Stimulated activated naive CD4-positive, alpha-beta T cell treated with Interleukin-2 at 50 U/mL for 16 hours (primary cell): ENCODE measurements around the gene ARID5B.

Experiments
- DNase-seq: peaks from one replicate; lab custom pipeline; 2025; lab: John Stamatoyannopoulos, UW

The ARID5B gene

GRCh38 chr10:61937631-61938351 lies 36.3 kb downstream of the ARID5B start:
- no peak for DNase-seq

DNA sequence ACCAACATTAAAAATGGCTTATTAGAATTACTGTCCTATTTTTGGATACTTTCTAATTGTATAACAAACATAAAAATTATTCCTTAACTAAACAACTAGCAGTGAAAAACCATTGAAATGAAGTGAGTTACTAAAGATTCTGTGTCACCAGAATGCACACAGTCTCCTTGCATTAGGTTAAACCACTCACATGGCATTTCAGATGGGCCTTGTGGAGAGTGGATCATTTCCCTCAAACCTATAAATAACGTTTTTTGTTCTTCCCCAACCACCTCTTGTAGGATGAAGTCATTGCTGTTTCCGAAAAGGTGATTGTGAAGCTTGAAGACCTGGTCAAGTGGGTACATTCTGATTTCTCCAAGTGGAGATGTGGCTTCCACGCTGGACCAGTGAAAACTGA lies 38.4 kb downstream of the ARID5B start:
- no peak for DNase-seq

DNA sequence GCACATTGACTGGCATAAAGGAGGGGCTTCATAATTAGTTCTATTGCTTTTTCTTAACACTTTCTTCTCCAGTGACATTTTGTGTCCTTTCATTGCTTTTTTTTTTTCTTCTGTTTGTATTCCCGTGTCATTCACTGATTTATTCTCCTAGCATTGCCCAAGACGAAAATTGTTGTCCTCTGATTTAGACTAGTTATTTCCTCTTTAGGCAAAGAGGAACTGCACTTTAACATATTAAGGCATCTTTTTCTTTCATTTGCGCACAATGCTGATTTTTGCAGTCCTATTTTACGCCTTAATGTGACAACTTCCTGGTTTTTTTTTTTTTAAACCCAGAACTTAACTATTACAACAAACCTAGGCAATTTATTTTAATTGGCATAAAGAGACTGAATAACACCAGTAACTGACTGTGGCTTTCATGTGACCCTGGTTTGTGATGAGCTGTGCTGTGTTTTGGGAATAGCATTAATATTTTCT lies 39.7 kb downstream of the ARID5B start:
- no peak for DNase-seq

DNA sequence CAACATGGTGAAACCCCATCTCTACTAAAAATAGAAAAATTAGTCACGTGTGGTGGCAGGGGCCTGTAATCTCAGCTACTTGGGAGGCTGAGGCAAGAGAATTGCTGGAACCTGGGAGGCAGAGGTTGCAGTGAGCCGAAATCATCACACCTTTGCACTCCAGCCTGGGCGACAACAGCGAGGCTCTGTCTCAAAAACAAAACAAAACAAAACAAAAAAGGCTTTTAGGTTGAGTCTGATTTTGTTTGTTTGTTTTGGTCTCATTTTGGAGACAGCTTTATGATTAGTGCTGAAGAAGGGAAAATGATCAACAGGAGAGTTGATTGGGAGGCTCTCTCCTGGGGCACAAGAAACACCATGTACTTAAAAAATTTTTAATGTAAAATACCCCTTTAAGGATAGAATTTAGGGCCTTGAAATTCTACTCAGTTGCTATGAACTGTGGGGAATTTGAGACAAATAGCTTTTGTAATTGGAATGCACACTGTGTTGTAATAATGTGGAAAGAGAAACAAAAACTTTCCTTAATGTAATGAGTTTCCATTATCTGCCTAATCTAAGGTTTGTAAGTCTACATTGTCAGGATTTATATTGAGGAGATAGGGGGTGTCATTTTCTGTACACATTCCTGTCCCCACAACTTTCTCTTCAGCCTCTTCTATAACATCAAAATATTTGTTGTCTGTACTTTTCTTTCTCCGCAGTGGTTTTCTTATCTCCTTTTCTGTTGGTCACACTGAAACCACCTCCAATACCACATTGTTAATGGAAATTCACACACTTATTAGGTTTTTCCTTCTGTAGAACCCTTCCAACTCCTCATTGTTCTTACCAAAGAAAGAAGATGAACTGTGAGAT lies 41.3 kb downstream of the ARID5B start:
- no peak for DNase-seq

DNA sequence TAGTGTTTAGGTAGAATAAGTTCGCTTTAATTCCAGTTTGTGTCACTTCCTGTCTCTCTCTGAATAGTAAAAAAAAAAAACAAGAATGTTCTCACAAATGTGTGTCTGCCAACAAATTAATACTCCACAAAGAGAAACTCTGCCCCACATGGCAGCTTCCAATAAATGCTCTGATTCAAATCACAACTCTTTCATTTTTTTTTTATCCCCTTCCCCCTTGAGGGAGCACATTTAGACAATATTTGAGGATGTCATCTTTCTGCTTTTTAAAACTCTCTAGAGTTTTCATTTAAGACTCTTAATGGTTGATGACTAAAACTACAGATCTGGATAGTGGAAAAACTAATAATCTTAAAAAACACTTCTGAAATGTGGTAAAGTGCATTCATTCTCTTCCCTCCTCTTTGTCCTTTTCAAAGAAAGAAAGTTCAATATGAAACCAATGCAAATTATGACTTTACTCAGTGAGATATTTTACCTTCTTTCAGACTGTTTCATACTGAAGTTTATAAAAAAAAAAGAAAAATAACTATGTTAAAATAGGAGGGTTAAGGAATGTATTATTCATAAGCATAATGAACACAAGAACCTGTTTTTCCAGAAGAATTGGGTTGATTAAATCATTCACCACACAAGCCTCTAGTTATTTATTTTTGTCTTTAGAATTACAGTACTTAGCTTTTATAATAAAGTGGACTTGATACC lies 42.3 kb downstream of the ARID5B start:
- no peak for DNase-seq

- DNase-seq = no peak
Observed at GRCh38 chr10:61944410-61945147, 43.1 kb downstream of the ARID5B start.

- DNase-seq = no peak
Observed at GRCh38 chr10:61949687-61950086, 48.2 kb downstream of the ARID5B start.

DNA sequence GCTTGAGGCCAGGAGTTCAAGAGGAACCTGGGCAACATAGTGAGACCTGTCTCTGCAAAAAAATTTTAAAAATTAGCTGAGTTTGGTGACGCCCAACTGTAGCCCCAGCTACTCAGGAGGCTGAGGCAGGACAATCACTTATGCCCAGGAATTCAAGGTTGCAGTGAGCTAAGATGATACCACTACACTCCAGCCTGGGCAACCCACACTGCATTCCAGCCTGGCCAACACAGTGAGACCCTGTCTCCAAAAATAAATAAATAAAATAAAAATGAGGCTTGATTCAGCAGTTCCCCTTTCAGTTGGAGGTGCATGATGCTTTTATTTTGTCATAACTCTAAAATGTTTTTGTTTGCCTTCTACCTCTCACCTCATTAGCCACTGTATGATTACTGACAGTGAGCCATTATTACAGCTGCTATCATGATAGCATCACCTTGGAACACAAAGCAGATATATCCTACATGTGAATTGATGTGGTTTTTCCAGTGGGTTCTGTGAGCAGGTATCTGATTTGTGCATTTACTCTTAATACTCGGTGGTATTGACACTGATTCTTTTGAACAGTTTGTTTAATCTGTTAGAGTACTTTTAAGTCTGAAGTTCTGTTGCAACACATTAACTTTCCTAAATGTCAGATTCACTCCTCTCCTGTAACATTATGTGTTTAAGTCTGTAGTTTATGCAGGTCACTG lies 49.1 kb downstream of the ARID5B start:
- no peak for DNase-seq

DNA sequence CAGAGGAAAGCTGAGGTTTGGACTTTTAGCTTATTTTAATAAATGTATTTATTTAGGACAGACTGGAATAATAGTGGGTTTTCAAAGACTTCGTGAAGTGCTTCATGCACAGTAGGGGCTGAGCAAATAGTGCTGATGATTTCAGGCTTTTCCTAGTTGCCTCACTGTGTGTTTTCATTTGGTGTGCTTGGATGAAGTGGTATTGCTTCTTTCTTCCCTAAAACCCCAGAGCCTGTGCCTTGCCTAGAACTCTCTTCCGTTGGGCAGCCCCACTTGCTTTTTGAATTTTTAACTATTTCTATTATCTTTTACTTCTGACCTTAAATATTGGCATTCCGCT lies 49.6 kb downstream of the ARID5B start:
- DNase-seq = no peak

- DNase-seq = no peak
Observed at GRCh38 chr10:61952028-61952674, 50.7 kb downstream of the ARID5B start.

DNA sequence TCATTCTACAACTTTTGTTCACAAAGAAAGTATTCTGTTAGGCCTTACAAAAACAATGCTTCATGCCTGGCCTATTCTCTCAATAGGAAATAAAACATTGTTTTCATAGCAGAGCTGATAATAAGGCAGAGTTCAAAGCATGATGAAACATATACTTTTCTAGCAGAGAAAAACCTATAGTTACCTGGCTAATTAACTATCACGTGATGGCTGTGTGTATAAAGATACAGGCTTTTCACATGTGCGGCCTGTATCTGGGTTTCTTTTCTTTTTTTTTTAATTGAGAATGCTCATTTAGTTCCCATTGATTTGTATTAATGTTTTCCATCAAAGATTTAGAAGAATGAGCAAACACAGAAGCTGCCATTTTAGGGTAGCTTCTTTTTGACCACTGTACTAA lies 51.7 kb downstream of the ARID5B start:
- DNase-seq = no peak

GRCh38 chr10:61957806-61958205 lies 56.3 kb downstream of the ARID5B start:
- no peak for DNase-seq

DNA sequence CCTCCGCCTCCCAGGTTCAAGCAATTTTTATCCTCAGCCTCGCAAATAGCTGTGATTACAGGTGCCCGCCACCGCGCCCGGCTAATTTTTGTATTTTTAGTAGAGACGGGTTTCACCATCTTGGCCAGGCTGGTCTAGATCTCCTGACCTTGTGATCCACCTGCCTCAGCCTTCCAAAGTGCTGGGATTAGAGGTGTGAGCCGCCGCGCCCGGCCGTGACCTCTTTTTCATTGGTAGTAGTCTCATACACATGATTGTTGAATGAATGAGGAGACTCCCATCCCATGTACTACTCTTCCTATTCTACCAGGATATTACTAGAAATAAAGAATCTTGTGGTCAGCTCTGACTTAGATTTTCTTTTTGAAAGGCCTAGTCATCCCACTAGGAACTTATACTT lies 56.8 kb downstream of the ARID5B start:
- no peak for DNase-seq

DNA sequence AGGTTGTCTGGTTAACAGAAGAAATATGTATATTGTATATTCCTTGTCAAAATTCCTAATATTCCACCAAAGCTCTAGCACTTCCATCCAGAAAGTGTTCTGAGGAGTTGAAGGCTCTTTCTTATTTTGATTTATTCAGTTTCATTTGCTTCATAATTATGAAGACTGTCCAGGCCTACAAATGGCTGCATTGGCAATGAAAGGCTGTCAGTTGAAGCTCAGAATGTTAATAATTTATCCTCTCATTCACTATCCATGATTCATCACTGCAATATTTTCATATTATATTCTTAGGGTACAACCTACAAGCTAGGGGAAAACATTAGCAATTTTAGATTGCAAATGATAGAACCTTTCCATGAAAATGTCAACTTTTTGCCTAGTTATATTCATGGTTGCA lies 57.3 kb downstream of the ARID5B start:
- no peak for DNase-seq

DNA sequence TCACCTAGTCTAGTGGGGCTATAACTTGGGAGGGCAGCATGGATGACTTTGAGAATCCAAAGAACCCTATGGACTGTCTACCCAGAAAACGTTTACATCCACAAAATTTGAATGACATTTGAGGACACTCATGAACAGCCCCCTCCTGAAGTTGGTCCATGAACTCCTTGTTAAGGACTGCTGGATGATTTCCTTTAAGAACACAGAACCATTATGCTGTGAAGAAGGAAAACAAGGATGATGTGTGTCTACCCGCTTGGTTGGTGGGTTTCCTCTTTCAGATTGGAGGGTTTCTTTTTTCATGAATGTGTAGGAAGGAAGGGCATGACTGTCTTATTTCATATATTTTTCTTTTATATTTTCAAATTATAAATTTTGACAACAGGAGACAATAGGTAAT lies 58.3 kb downstream of the ARID5B start:
- DNase-seq = no peak

GRCh38 chr10:61960396-61961120 lies 59.1 kb downstream of the ARID5B start:
- no peak for DNase-seq

- no peak for DNase-seq
Observed at GRCh38 chr10:61961278-61961677, 59.8 kb downstream of the ARID5B start.

GRCh38 chr10:61962971-61963370 lies 61.5 kb downstream of the ARID5B start:
- no peak for DNase-seq

DNA sequence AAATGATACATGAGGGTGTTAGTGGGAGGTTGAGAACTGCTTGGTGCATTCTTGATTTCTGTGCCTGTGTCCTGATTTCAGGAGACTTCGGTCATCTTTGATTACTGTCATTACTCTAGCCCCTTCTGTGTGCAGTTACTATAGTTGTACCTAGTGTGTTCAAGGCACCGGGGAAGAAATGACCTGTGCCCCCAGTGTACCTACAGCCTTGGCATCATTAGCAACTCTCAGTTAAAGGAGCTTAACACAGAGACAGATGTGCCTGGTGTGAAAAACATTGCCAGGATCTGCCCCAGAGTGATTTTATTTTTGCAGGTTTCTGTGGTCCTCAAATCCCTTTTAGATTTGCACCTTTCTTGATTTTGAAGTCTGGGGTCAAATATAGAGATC lies 62.2 kb downstream of the ARID5B start:
- DNase-seq = no peak

GRCh38 chr10:61964059-61964709 lies 62.7 kb downstream of the ARID5B start:
- no peak for DNase-seq
